Fibroblast of the conjunctiva (primary cell): ENCODE measurements around the gene DAPK2.

Experiments
- DNase-seq: peaks from one replicate; pipeline ENCODE4 v3.0.0-alpha.2; 2010; ENCODE audit warnings: low read depth

The DAPK2 gene

DNA sequence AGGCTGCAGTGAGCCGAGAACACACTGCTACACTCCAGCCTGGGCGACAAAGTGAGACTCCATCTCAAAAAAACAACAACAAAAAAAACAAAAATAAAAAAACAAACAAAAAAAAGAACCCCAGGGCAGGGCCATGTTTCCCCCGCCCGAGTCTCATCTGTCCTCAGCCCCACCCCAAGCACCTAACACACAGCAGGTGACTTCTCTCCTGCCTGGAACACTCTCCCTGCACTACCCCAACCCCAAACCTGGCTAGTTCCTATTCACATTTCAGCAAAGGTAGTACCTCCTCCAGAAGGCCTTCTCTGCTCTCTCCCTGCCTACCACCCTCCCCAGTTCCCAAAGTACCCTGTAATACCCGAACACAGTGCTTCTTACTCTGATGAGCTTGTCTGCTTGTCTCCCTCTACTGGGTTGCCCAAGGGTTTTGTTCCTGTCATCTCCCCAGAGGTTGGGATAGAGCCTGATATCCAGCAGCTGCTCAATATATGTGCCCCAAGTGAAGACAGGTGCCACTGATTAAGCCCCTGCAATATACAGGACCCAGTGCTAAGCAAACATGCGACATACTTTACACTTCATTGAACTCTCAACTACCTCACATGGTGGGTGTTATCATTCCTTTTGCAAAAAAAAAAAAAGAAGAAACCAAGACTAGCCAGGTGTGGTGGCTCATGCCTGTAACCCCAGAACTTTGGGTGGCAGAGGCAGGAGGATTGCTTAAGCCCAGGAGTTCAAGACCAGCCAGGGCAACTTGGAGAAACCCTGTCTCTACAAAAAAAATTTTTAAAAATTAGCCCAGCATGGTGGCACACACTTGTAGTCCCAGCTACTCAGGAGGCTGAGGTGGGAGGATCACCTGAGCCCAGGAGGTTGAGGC lies 103.6 kb downstream of the DAPK2 start:
- no peak for DNase-seq

DNA sequence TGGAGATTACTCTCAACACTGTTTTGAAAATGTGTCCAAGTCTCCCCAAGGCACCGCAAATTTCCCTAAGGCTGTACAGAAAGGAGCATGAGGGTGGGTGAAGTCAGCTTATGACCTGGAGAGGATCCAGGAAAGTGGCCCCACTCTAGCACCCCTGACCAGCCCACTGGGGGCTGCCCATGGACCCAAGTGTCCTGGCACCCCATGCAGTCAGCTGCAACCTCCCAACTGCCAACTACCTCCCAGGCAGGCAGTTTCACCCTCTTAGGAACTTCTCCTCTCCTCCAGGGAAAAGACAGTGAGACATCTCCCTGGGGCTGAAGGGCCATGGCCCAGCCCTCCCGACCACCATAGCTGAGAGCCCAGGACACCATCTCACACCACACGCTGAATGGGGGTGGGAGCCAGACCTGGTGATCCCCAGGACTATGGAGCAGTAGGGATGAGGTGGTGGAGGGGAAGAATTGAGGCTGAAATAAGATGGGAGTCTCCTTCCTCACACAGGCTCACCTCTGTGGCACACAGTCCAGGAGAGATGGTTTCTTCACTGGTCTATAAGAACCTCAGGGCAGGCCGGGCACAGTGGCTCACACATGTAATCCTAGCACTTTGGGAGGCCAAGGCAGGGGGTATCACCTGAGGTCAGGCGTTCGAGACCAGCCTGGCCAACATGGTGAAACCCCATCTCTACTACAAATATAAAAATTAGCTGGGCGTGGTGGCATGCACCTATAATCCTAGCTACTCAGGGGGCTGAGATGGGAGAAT lies 104.4 kb downstream of the DAPK2 start:
- no peak for DNase-seq

DNA sequence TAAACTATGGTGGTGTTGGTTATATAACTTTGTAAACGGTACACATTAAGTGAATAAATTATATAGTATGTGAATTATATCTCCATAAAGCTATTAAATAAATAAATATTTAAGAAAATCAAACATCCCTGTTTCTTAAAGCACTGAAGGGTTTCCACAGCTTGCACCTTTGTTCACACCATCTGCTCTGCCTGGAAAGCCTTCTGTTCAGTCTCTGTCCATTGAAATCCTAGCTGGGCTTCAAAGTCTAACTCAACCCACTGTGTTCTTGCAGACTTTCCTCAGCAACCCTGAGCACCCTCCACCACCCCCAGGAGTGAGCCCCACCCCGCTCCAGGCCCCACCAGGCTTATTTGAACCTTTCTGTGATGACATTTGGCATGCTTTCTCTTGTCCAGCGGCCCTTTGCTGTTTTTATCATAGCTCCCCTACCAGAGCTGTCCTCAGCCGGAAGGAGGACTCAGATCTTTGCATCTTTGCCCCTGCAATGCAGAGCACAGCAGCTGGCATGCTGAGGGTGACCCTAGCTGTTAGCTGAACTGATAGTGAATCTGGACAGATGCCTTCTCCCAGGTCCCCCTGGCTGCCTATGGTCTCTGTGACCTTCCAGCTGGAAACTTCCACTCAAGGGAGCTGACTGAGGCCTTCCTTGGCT lies 105.2 kb downstream of the DAPK2 start:
- no peak for DNase-seq

DNA sequence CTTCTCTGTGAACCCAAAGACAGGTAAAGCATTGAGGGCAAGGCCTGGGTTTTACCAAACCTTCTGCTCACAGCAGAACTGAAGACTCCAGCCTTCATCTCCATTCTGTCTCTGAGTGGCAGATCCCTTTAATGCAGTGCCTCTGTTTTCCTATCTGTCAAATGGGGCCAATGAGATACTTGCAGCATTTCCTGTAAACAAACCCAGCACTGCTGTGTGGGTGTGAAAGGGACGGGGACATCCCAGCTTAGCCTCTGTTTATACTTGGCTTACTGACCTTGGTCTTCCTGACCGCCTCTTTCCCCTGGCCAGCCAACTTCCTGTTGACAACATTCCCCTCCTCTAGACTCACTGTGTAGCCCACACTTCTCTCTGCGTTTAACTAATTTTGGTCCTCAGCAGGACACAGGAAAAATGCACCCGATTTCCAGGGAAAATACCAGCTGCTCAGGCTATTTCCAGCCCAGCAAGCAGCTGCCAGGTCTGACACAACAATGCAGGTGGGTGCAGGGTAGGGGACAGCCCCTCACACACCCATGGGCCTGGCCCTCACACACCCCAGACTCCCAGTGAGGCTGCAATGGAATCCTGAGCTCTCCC lies 106.7 kb downstream of the DAPK2 start:
- no peak for DNase-seq

DNA sequence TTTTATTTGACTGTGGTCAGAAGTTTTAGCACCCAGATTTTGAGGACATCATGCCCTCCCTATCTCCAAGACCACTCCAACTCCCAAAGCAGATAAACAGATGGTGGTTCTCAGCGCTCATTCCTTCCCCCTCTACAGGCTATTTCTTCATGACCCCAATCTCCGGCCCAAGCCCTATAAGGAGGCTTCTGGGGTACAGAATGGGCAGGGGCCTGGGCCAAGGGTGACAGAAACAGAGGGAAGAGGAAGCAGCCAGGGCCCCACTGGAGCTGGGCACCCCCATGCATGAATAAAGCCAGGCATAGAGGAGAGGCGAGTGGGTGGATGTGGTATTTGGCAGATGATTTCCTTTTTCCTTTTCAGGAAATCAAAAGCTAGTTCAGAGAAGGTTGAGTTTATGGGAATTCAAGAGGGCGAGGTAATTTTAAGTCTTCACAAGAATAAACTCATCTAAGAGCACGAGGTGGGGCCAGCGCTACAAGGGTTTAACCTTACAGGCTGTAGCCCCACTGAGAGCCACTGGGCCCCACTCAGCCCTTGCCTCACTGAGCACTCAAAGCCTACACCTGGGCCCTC lies 107.7 kb downstream of the DAPK2 start:
- DNase-seq: no peak

DNA sequence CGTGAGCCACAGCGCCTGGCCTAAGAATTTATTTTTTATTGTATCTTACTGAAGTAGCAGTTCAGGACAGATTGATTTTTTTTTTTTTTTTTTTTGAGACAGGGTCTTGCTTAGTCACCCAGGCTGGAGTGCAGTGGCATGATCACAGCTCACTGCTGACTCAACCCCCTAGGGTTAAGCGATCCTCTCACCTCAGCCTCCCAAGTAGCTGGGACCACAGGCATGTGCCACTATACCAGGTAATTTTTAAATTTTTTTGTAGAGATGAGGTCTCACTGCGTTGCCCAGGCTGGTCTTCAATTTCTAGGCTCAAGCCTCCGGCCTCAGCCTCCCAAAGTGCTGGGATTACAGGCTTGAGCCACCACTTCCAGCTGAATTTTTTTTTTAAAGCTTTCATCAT lies 112.8 kb downstream of the DAPK2 start:
- no peak for DNase-seq

DNA sequence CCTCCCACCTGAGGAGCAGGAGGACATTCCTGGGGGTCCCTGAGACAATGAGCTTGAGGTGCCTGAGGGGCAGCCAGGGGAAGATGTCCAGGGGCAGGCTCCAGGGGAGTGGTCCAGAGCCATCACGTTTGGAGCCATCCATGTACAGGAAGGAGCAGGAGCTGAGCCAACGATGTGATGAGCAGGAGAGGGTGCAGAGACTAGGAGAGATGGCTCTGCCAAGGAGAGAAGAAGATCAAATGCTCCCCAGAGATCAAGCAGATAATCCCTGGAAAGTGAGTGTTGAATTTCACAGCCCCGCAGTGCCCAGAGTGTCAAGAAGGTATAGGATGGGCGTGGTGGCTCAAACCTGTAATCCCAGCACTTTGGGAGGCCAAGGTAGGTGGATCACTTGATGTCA lies 114.7 kb downstream of the DAPK2 start:
- no peak for DNase-seq

DNA sequence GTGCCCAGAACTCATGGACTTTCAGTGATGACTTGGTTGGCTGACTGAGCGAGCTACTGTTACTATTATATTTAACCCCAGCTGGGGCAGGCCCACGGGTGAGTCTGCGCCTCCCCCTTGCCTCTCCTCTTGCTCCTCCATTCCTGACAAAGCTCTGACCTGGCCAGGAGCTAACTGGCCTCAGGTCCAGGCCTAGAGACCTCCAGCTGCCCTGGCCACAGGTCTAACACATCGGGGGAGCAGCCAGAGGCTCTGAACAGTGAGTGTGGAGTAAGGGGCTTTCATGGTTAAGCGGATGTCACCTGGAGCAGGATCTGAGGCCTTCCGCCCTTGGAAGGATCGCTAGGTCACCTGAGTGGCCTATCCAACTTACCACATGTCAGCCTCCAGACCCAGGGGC lies 116.3 kb downstream of the DAPK2 start:
- DNase-seq: no peak

DNA sequence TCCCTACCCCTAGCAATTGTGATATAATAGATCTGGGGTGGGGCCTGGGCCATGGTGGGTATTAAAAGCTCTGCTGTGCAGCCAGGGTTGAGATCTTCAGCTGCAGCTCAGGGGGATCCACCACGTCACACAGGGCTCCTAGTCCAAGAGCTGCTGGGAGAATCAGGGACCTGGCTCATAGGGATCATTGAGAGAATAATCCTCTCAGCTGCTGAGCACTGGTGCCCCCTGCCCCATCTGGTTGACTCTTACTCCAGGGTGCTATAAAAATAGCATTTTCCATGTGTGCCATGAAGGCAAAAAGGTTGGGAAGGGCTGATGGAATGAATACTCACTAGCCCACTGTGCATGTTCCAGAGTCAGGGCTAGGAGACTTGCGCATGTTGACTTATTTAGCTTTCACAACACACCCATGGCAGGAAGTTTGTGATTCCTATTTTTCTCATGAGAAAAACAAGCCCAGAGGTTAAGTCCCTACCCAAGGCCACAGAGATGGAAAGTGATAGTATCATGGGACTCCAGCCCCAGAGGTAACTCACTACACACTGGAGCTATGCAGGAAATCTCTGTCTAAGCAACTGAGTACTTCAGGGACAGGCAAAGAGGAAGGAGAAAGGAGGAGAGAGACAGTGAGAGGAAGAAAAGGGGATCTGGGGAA lies 118.0 kb downstream of the DAPK2 start:
- DNase-seq: no peak

DNA sequence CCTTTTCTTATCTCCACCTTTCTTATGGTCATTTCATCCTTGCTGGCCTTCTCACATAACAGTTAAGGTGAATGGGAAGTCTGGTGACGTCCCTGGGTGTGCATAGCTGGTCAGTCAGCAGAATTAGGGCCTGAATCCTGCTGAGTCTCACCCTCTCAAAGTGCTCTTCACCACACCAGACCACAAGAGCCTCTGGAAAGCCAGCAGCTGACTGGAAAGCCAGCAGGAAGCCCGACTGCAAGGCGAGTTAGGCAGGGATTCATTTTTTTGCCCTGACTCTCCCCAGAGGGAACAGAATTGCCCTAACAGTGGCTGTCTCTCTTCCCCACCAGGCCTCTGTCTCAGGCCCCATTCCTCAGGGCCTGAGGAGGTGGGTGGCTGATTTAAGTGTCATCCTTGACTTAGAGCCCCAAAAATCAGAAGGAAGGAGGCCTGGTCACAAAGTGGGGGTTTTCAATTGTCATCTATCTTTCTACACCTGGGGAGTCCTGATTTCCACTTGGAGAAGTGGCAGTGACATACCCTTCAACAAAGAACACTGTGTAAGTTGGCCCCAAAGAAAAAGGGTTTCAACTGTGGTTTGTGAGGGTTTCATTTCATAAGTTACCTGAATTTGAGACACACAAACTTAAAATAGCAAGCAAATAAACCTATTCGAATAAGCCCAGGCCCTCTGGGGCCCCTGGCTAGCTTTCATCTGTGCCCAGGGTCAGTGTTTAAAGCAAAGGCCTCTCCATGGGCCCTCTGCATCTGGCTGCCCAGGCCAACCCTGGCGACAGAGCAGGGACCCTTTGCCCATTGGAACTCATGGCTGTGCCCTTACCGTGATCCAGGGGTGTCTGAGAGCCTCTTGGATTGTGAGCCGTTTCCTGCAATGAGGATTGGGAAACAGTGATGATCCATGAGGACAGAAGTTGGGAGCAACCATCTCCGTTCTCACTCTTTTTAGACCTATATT lies 122.0 kb downstream of the DAPK2 start:
- no peak for DNase-seq

DNA sequence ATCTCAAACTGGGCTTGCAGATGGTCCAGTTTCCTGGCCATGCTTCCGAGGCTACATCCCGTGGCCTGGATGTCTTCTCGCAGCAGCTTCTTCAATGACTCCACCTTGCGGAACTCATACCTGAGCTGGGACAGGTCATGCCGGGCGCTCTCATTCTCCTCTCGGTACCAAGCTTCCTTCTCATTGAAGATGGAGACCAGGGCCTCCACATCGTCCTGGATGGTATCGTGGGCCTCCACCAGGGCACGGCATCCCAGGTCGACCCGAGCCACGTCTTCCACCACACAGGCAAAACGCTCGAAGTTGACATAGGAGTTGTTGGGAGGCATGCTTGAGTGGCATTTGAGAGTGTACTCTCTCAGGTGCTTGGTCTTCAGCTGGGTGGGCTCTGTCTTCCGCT lies 123.4 kb downstream of the DAPK2 start:
- DNase-seq: no peak

DNA sequence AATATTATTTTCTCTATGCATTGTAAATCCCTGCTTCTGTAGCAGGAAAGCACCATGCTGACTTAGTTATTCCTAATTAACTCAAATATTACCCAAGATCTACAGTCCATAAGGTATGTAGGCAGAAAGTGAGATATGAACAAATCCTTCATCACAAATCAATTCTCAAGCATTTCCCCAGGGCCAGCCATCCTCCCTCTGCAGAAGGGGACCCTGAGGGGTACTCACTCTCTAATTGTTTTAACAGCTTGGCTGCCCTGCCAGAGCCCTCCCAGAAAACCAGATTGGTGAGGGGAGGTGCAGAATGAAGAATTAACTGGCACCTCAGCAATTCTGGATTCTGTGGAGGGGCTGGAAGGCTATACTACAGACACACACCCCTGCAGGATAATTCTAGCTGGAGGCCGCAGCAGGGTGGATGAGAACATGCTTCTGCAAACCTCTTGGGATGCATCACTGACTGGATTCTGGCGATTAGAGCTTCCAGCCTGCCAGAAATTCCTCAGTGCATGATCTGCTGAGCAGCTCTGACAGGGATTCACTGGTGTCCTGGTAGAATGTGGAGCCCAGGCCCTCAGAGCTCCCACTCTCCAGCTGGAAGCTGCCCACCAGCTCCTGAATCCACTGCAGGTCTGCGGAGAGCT lies 123.9 kb downstream of the DAPK2 start:
- no peak for DNase-seq

DNA sequence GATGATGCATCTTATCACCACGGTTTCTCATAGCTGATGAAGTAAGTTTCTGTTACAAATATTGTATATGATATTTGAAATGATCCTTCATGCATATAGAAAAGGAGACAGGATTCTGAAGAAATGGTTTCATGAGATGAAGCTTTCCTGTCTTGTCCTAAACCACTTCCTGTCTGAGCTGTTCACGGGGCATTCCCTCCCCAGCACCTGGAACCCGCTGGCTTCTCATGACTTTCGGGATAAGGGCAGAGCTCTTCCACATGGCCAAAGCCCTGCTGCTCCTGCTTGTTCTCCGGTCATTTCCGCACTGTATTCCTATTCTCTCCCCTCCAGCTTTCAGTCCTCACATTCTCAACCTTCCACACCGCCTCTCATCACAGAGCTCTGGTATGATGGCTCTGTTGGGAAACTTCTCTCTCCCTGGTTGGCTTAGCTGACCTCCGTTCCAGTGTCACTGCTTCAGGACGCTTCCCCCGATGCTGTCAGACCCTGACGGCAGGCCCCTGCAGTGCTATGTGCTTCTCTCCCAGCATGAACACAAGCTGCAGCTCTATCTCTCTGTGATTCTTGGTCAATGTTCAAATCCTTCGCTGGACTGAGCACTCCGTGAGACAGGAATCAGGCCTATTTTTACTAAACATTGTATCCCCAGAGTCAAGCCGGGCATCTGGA lies 125.6 kb downstream of the DAPK2 start:
- DNase-seq: no peak

DNA sequence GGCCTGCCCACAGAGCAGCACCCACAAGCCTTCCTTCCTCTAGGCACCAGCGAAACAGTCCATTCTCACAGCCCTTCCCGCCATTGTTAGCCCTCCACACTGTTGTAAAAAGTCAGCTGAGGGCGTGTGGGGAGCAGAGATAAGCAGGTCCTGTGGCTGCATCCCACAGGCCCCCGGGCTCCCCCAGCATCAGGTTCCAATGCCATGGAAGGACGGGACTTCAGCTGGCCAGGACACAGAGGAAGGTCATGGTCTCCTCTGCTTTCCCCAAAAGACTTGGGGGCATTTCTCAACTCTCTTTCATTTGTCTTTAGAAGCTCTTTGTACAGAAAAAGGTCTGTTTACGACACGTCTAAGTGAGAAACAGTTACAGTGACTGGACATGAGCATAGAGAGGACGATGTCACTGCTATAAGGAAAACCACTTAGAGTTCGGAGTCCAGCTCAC lies 127.4 kb downstream of the DAPK2 start:
- DNase-seq: no peak

DNA sequence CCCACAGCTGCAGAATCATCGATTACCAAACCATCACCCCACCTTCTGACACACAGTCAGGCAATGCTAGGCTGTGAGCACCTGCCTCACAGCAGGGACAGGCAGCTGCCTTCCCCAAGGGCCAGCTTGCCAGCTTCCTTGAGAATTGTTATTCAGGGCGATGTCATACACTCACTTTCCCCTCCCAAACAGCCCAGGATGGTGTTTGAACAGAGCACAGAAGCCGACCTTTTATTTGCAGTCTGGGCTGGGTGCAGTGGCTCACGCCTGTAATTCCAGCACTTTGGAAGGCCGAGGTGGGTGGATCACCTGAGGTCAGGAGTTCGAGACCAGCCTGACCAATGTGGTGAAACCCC lies 128.0 kb downstream of the DAPK2 start:
- no peak for DNase-seq

DNA sequence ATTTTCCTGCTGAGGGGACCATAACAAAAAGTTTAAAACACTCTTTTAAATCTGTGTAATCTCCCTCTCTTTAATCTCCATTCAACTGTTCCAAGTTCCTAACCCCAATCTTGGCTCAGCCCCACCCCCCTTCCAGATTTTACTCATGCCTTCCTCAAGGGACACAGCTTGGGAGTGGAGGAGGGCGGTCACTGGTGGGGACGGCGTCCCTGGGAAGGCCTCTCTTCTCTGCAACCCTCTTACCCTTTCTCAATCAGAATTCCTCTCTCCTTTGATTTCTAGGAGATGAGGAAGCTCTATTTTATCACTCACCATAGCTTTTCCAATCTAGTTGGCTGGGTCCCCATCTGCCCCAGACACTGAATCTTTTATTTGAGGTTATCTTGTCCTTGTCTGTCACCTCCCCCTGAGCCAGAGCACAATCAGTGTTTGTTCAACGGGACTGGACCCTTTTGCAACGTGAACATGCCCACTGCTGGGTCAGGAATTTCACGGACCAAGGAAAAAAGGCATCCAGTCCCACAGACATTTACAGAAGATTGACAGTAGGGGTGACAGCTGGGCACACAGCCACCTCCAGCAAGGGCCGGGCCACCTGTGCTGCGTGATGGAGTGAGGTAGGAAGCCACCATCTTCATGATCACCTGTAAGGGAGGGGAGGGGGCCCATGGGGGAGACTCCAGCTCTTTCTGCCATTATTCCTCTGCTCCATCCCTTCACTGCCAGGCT lies 128.5 kb downstream of the DAPK2 start:
- no peak for DNase-seq

DNA sequence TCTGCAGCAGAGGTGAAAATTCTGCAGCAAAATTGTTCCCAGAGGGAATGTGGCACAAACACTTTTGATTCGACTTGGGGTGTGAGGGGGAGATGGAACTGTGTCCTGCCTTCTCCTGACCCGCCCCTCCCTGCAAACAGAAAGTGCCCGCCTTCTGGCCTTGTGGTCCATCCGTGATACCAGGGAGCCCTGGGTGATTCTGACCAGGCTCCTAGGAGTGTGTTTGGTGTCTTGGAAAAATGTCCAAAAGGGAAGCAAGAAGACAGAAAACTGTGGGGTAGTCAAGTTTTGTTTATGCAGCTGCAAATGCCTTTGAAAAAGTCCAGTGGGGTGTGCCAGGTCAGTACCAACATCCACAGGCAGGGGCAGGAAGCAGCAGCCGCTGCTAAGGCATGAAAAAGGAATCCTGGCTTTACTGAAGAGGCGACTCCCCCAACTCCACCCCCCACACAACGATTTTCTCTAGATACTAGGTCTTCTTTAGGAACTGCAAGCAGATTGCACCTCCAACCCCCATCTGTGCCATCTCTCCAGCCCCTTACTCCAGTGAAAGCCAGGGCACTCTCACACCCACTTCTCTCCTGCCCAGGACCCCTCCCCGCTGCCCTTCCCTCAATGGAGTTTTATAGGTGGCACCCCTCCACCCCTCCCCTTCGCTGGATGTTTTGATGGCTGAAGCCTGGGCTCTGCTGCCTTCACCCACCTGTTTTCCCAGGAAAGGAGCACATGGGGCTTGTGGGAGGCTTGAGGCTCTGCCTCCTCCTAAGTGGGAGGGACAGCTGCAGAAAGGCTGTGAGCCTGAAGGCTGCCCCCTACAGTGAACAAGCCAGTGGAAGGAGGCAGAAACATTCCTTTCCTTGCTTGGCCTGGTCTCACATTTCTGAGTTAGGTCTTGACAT lies 130.2 kb downstream of the DAPK2 start:
- peak; percentile 20 for DNase-seq
